H1 (cell line): ENCODE measurements around the gene PPP2R3B.
"Not testable (repeated sequence)": the region's sequence is repeated elsewhere in the genome, so short reads cannot be mapped to it uniquely, and the experiment has no call there.

Source experiments
- CHD1 ChIP-seq: IDR thresholded peaks from 2 replicates; pipeline ENCODE4 v1.6.1; 2012; ENCODE audit warnings: low read depth, low read length, improper control_type of control experiment
- CTCF ChIP-seq, 3 experiments: IDR thresholded peaks; 1 replicate in 2 of 3; 2 replicates in 1 of 3; pipeline versions ENCODE4 v1.5.1 to v1.6.1; 2011; ENCODE audit warnings: low read length in 3 of 3, mild to moderate bottlenecking in 3 of 3, inconsistent platforms in 2 of 3, low read depth in 1 of 3, moderate library complexity in 1 of 3; ENCODE audit not compliant: insufficient read depth in 1 of 3; ENCODE audit errors: control extremely low read depth in 1 of 3
- GABPA ChIP-seq: IDR thresholded peaks from 2 replicates; pipeline ENCODE4 v1.6.1; 2011; ENCODE audit warnings: mild to moderate bottlenecking, low read length, moderate library complexity, borderline replicate concordance; ENCODE audit not compliant: insufficient read depth
- SIRT6 ChIP-seq: IDR thresholded peaks from one replicate; pipeline ENCODE4 v1.7.1; 2012; ENCODE audit warnings: low read length, inconsistent platforms
- SRF ChIP-seq: IDR thresholded peaks from 2 replicates; pipeline ENCODE4 v1.6.1; 2011; ENCODE audit warnings: mild to moderate bottlenecking, low read depth, low read length, moderate library complexity
- TCF12 ChIP-seq: IDR thresholded peaks from 2 replicates; pipeline ENCODE4 v1.6.1; 2011; ENCODE audit warnings: low read depth, mild to moderate bottlenecking, low read length

GRCh38 chrX:351324-351641 lies 35.4 kb downstream of the PPP2R3B start:
- TF ChIP-seq CHD1; SRF; CTCF (IDR thresholded peaks at IDR 0.05; ENCODE audit: control extremely low read depth in 1 of 3, insufficient read depth in 1 of 3, low read depth in 1 of 3, low read length in 3 of 3); TCF12; GABPA; SIRT6: not testable (repeated sequence)
